Neural progenitor cell (in vitro differentiated cells): Measurements from ENCODE around the gene P2RY4. TPM values are rescaled to one million over a fixed set of nuclear protein-coding genes. Genes with fewer than 3 reads are reported as not detected.

Source experiments
- DNase-seq: peaks from one replicate; pipeline ENCODE4 v3.0.0-alpha.2; 2016; ENCODE audit warnings: low spot score
- H2AFZ ChIP-seq: fragments of 200-600 bp; sonication (generic); replicated peaks from 2 replicates; pipeline ENCODE4 v1.6.1; 2016; ENCODE audit warnings: antibody characterized with exemption
- H3F3A ChIP-seq: fragments of 200-600 bp; sonication (generic); 2 replicates; pipeline ENCODE4 v1.6.1; 2016; ENCODE audit warnings: antibody characterized with exemption, low read depth
- H3K27ac ChIP-seq: fragments of 200-600 bp; sonication (generic); 2 replicates; pipeline ENCODE4 v1.5.1; 2016; ENCODE audit warnings: mild to moderate bottlenecking
- H3K27me3 ChIP-seq: fragments of 200-600 bp; sonication (generic); 2 replicates; pipeline ENCODE4 v1.6.1; 2016; ENCODE audit warnings: mild to moderate bottlenecking, moderate library complexity
- H3K36me3 ChIP-seq: fragments of 200-600 bp; sonication (generic); 2 replicates; pipeline ENCODE4 v1.5.1; 2016
- H3K4me1 ChIP-seq: fragments of 200-600 bp; sonication (generic); 2 replicates; pipeline ENCODE4 v1.6.1; 2016; ENCODE audit warnings: mixed run types
- H3K4me2 ChIP-seq: fragments of 200-600 bp; sonication (generic); 2 replicates; pipeline ENCODE4 v1.6.1; 2016
- H3K4me3 ChIP-seq: fragments of 200-600 bp; sonication (generic); 2 replicates; pipeline ENCODE4 v1.5.1; 2016
- H3K79me2 ChIP-seq: fragments of 200-600 bp; sonication (generic); 2 replicates; pipeline ENCODE4 v1.6.1; 2016; ENCODE audit warnings: low read depth
- H3K9ac ChIP-seq: fragments of 200-600 bp; sonication (generic); 2 replicates; pipeline ENCODE4 v1.6.1; 2016
- H3K9me3 ChIP-seq: fragments of 200-600 bp; sonication (generic); 2 replicates; pipeline ENCODE4 v1.5.1; 2016; ENCODE audit warnings: low read depth
- H4K20me1 ChIP-seq: fragments of 200-600 bp; sonication (generic); 2 replicates; pipeline ENCODE4 v1.6.1; 2016; ENCODE audit warnings: low read depth
- H3K27ac Mint-ChIP-seq: 3 replicates; pipeline ENCODE4 v1.8.0; 2021; ENCODE audit warnings: mixed read lengths
- H3K27me3 Mint-ChIP-seq: 2 replicates; pipeline ENCODE4 v1.8.0; 2022; ENCODE audit warnings: low read depth, mild to moderate bottlenecking, inconsistent platforms, moderate library complexity, mixed read lengths; ENCODE audit not compliant: insufficient read depth
- H3K36me3 Mint-ChIP-seq: 3 replicates; pipeline ENCODE4 v1.8.0; 2021; ENCODE audit warnings: mixed read lengths
- H3K4me1 Mint-ChIP-seq: 3 replicates; pipeline ENCODE4 v1.8.0; 2021; ENCODE audit warnings: mixed read lengths
- H3K4me3 Mint-ChIP-seq: 3 replicates; pipeline ENCODE4 v1.8.0; 2021; ENCODE audit warnings: mild to moderate bottlenecking, moderate library complexity, mixed read lengths
- H3K9me3 Mint-ChIP-seq: 3 replicates; pipeline ENCODE4 v1.8.0; 2020; ENCODE audit warnings: mixed read lengths
- CTCF ChIP-seq: fragments of 200-600 bp; sonication (generic); IDR thresholded peaks from 2 replicates; pipeline ENCODE4 v1.5.1; 2017; ENCODE audit warnings: antibody characterized with exemption, mild to moderate bottlenecking
- EZH2 ChIP-seq: fragments of 200-600 bp; sonication (generic); IDR thresholded peaks from 2 replicates; pipeline ENCODE4 v1.6.1; 2017; ENCODE audit warnings: antibody characterized with exemption, mild to moderate bottlenecking, moderate library complexity
- EZH2phosphoT487 ChIP-seq: fragments of 200-600 bp; sonication (generic); IDR thresholded peaks from 2 replicates; pipeline ENCODE4 v1.6.1; 2017; ENCODE audit warnings: antibody characterized with exemption
- total RNA-seq: library from RNA; depleted of rRNA; stranded (reverse); fragments of >200 nt; gene quantifications from 2 replicates; pipeline ENCODE4 v1.2.3, GENCODE V29; 2015; ENCODE audit warnings: low replicate concordance

P2RY4 gene
- total RNA-seq, 1 donor from 2014 or later = not detected

- Histone ChIP-seq H3K9ac (no peak within 1 kb of the TSS), H3K4me3 (no peak within 1 kb of the TSS), H3K27ac (no peak within 1 kb of the TSS), H3K27me3 (no peaks in the 10 kb centered on the region), H3K4me2 (no peak within 1 kb of the TSS), H3F3A (no peaks in the 10 kb centered on the region), H3K4me1 (no peaks in the 10 kb centered on the region), H3K9me3 (no peaks in the 10 kb centered on the region), H3K79me2 (no peaks in the 10 kb centered on the region), H2AFZ (no peak within 1 kb of the TSS), H3K36me3 (no peaks in the 10 kb centered on the region), H4K20me1 (no peaks in the 10 kb centered on the region)
- H3K9me3 Mint-ChIP-seq = peaks cover 3% of the 10 kb centered on the region
- H3K4me1 Mint-ChIP-seq = peaks cover 6% of the 10 kb centered on the region
- peaks cover 2% of the 10 kb centered on the region for H3K27me3 Mint-ChIP-seq
- no peak for DNase-seq
- TF ChIP-seq CTCF (no peak), EZH2 (no peak), EZH2phosphoT487 (no peak)
- H3K4me3 Mint-ChIP-seq = no peak within 1 kb of the TSS
- H3K27ac Mint-ChIP-seq = no peak within 1 kb of the TSS
- no peaks in the 10 kb centered on the region for H3K36me3 Mint-ChIP-seq
Measured at GRCh38 chrX:70268034-70268433, 8.0 kb upstream of the P2RY4 start, which contains the start of gene ARR3. Gene ARR3, plus strand, starts transcription at chrX:70268334. Its CDS starts 1,052 bp downstream, at chrX:70269386.

- Histone ChIP-seq H3K4me3 (no peak overlapping the region), H2AFZ (no peak overlapping the region), H3K27ac (no peak overlapping the region), H3K4me2 (no peak overlapping the region), H3K9ac (no peak overlapping the region), H4K20me1 (no peaks in the 10 kb centered on the region), H3K36me3 (no peaks in the 10 kb centered on the region), H3K9me3 (no peaks in the 10 kb centered on the region), H3K4me1 (no peaks in the 10 kb centered on the region), H3F3A (no peaks in the 10 kb centered on the region), H3K79me2 (no peaks in the 10 kb centered on the region), H3K27me3 (no peaks in the 10 kb centered on the region)
- Mint-ChIP-seq H3K27me3 (peaks cover 2% of the 10 kb centered on the region), H3K4me3 (no peak overlapping the region), H3K36me3 (no peaks in the 10 kb centered on the region), H3K9me3 (peaks cover 3% of the 10 kb centered on the region), H3K27ac (no peak overlapping the region), H3K4me1 (peaks cover 6% of the 10 kb centered on the region)
- TF ChIP-seq EZH2 = no peak
- TF ChIP-seq EZH2phosphoT487 = no peak
- TF ChIP-seq CTCF = no peak
- DNase-seq = peak; percentile 7
Measured at GRCh38 chrX:70264784-70265183, 4.8 kb upstream of the P2RY4 start.

- no peaks in the 10 kb centered on the region for H3K36me3 ChIP-seq
- no peak overlapping the region for H3K27ac ChIP-seq
- Mint-ChIP-seq H3K36me3 (no peaks in the 10 kb centered on the region), H3K4me1 (peaks cover 3% of the 10 kb centered on the region), H3K27me3 (peaks cover 7% of the 10 kb centered on the region), H3K4me3 (no peak overlapping the region), H3K9me3 (peaks cover 3% of the 10 kb centered on the region), H3K27ac (no peak overlapping the region)
- no peaks in the 10 kb centered on the region for H3K4me1 ChIP-seq
- H3K79me2 ChIP-seq = no peaks in the 10 kb centered on the region
- no peaks in the 10 kb centered on the region for H3K9me3 ChIP-seq
- no peak overlapping the region for H3K4me3 ChIP-seq
- TF ChIP-seq EZH2 (no peak), CTCF (peak; percentile 64), EZH2phosphoT487 (no peak)
- no peaks in the 10 kb centered on the region for H4K20me1 ChIP-seq
- H3K9ac ChIP-seq = no peak overlapping the region
- no peak overlapping the region for H2AFZ ChIP-seq
- no peak overlapping the region for H3K4me2 ChIP-seq
- no peaks in the 10 kb centered on the region for H3F3A ChIP-seq
- DNase-seq = peak; percentile 67
- no peaks in the 10 kb centered on the region for H3K27me3 ChIP-seq
Measured at GRCh38 chrX:70262952-70263567, 3.1 kb upstream of the P2RY4 start.
